GM11168 (cell line): Measurements from ENCODE around the gene KANSL3.

Experiments
- in situ Hi-C: fragments of 300-500 bp; cut with MboI; formaldehyde crosslinking; loops from one replicate; pipeline ENCODE4 v1.12.0; 2022; ENCODE audit warnings: low sequenced_read_pairs; ENCODE audit not compliant: unreplicated experiment

KANSL3 gene

GRCh38 chr2:96548558-96549465 lies 89.3 kb downstream of the KANSL3 start:
- in situ Hi-C loops, result no loop called here

- in situ Hi-C loops, result no loop called here
Observed at GRCh38 chr2:96547731-96548171, 90.4 kb downstream of the KANSL3 start.

- in situ Hi-C loops, result no loop called here
Observed at GRCh38 chr2:96547203-96547641, 90.9 kb downstream of the KANSL3 start.

- in situ Hi-C loops, result no loop called here
Observed at GRCh38 chr2:96546797-96547196, 91.3 kb downstream of the KANSL3 start.

- in situ Hi-C loops, result no loop called here
Observed at GRCh38 chr2:96546321-96546720, 91.8 kb downstream of the KANSL3 start.
